ENCODE measurements around the gene PPP2R5C. TPM values are rescaled to one million over a fixed set of nuclear protein-coding genes. Genes with fewer than 3 reads are reported as not detected.
"Not testable (repeated sequence)": the region's sequence is repeated elsewhere in the genome, so short reads cannot be mapped to it uniquely, and the experiment has no call there.

Gene PPP2R5C
- total RNA-seq, 1 experiment from 2014 or later, result 96.1 TPM

- Histone ChIP-seq H3K79me2 (ENCODE audit: low read length) (no peaks in the 10 kb centered on the region), H3K27ac (ENCODE audit: low read length) (no peak overlapping the region), H3K27me3 (ENCODE audit: low read length) (no peaks in the 10 kb centered on the region), H3K9me2 (replicated peaks; ENCODE audit: low read length) (no peaks in the 10 kb centered on the region), H3F3A (ENCODE audit: low read length, unreplicated experiment) (no peaks in the 10 kb centered on the region), H4K20me1 (ENCODE audit: low read length) (no peaks in the 10 kb centered on the region), H3K36me3 (ENCODE audit: low read depth, low read length) (no peaks in the 10 kb centered on the region), H3K9ac (ENCODE audit: low read length) (no peak overlapping the region), H2AFZ (ENCODE audit: low read length) (no peak overlapping the region), H3K4me1 (ENCODE audit: insufficient read depth, low read length) (peaks cover 32% of the 10 kb centered on the region), H3K4me3 (ENCODE audit: low read length) (no peak overlapping the region), H3K9me3 (ENCODE audit: low read length) (0 out of 2 replicates have a peak, but pooled peaks cover 2% of the 10 kb centered on the region), H3K4me2 (ENCODE audit: low read length) (no peak overlapping the region)
- intact Hi-C loops (cut with micrococcal nuclease), result no loop called here
- no TSS peak for BruUV-seq (replicated peaks)
- no peak for ATAC-seq
- POLR2A ChIA-PET (ENCODE audit: unreplicated experiment), result no interaction called here
- CTCF ChIA-PET, result no interaction called here
- TF ChIP-seq EZH2 (IDR thresholded peaks at IDR 0.05; ENCODE audit: low read length, unreplicated experiment), result no peak
- TF ChIP-seq, protein P1, sequence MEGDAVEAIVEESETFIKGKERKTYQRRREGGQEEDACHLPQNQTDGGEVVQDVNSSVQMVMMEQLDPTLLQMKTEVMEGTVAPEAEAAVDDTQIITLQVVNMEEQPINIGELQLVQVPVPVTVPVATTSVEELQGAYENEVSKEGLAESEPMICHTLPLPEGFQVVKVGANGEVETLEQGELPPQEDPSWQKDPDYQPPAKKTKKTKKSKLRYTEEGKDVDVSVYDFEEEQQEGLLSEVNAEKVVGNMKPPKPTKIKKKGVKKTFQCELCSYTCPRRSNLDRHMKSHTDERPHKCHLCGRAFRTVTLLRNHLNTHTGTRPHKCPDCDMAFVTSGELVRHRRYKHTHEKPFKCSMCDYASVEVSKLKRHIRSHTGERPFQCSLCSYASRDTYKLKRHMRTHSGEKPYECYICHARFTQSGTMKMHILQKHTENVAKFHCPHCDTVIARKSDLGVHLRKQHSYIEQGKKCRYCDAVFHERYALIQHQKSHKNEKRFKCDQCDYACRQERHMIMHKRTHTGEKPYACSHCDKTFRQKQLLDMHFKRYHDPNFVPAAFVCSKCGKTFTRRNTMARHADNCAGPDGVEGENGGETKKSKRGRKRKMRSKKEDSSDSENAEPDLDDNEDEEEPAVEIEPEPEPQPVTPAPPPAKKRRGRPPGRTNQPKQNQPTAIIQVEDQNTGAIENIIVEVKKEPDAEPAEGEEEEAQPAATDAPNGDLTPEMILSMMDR (conservative IDR thresholded peaks at IDR 0.05; ENCODE audit: low read depth, low read length), result no peak
- no peak for TF ChIP-seq EZH2phosphoT487 (IDR thresholded peaks at IDR 0.05; ENCODE audit: borderline replicate concordance, low read length)
- no peak for DNase-seq
These were observed 33.2 kb upstream of the PPP2R5C start for GRCh38 chr14:101728367-101728742.

DNA sequence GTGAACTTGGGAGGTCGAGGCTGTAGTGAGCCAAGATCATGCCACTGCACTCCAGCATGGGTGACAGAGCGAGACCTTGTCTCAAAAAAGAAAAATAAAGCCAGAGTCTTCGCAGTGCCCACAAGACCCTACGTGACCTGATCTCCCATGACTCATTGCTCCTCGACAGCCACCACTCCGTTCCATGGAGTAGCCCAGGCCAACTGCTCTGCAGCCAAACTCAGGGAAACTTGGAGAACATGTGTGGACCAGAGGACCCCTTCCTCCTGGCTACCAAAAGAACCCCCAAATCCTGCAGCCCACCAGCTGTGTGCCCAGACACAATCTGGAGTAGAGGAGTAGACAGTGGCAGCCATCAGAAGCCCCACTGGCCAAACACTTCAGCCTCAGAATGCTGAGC lies 32.1 kb upstream of the PPP2R5C start:
- no peaks in the 10 kb centered on the region for H3K27me3 ChIP-seq (ENCODE audit: low read length)
- no peak overlapping the region for H3K4me2 ChIP-seq (ENCODE audit: low read length)
- DNase-seq (no peak), ATAC-seq (no peak)
- H3K4me3 ChIP-seq (ENCODE audit: low read length), result no peak overlapping the region
- H2AFZ ChIP-seq (ENCODE audit: low read length), result no peak overlapping the region
- intact Hi-C loops (cut with micrococcal nuclease), result no loop called here
- ChIA-PET CTCF (no interaction called here), POLR2A (ENCODE audit: unreplicated experiment) (no interaction called here)
- 0 out of 2 replicates have a peak overlapping the region, but pooled peaks have one; percentile 1 for H3K27ac ChIP-seq (ENCODE audit: low read length)
- H3K9ac ChIP-seq (ENCODE audit: low read length), result no peak overlapping the region
- H3F3A ChIP-seq (ENCODE audit: low read length, unreplicated experiment), result no peaks in the 10 kb centered on the region
- H3K9me3 ChIP-seq (ENCODE audit: low read length), result 0 out of 2 replicates have a peak, but pooled peaks cover 5% of the 10 kb centered on the region
- no peaks in the 10 kb centered on the region for H3K79me2 ChIP-seq (ENCODE audit: low read length)
- H3K4me1 ChIP-seq (ENCODE audit: insufficient read depth, low read length), result peaks cover 41% of the 10 kb centered on the region
- H3K9me2 ChIP-seq (replicated peaks; ENCODE audit: low read length), result no peaks in the 10 kb centered on the region
- H4K20me1 ChIP-seq (ENCODE audit: low read length), result no peaks in the 10 kb centered on the region
- no peak for TF ChIP-seq EZH2 (IDR thresholded peaks at IDR 0.05; ENCODE audit: low read length, unreplicated experiment)
- TF ChIP-seq EZH2phosphoT487 (IDR thresholded peaks at IDR 0.05; ENCODE audit: borderline replicate concordance, low read length), result no peak
- TF ChIP-seq, protein P1 (conservative IDR thresholded peaks at IDR 0.05; ENCODE audit: low read depth, low read length), result no peak
- no peaks in the 10 kb centered on the region for H3K36me3 ChIP-seq (ENCODE audit: low read depth, low read length)
- no TSS peak for BruUV-seq (replicated peaks)

GRCh38 chr14:101730157-101730556 lies 31.4 kb upstream of the PPP2R5C start:
- H3K9me3 ChIP-seq (ENCODE audit: low read length); H4K20me1 ChIP-seq (ENCODE audit: low read length); H3K4me3 ChIP-seq (ENCODE audit: low read length); H3K9me2 ChIP-seq (replicated peaks; ENCODE audit: low read length); H3K79me2 ChIP-seq (ENCODE audit: low read length); ATAC-seq; BruUV-seq (replicated peaks); H2AFZ ChIP-seq (ENCODE audit: low read length); H3K27me3 ChIP-seq (ENCODE audit: low read length); DNase-seq; intact Hi-C loops (cut with micrococcal nuclease); H3K36me3 ChIP-seq (ENCODE audit: low read depth, low read length); H3F3A ChIP-seq (ENCODE audit: low read length, unreplicated experiment): not testable (repeated sequence)
- Histone ChIP-seq H3K9ac (ENCODE audit: low read length) (peak overlapping the region; percentile 77), H3K4me2 (ENCODE audit: low read length) (peak overlapping the region; percentile 78), H3K4me1 (ENCODE audit: insufficient read depth, low read length) (peaks cover 44% of the 10 kb centered on the region), H3K27ac (ENCODE audit: low read length) (peak overlapping the region; percentile 99)
- ChIA-PET CTCF (interaction anchor here (0.6 to 1.4 kb wide), 2 partner anchors 23 to 132 kb away, joined by 3 read pairs; no protein-coding TSS in a partner anchor), POLR2A (ENCODE audit: unreplicated experiment) (interaction anchor here (0.9 to 2.5 kb wide), 2 partner anchors 8 to 30 kb away, joined by 7 to 69 read pairs; partner anchors contain the start of gene PPP2R5C)
